ENCODE results near the gene CCNY.

GRCh38 chr10:35412003-35412723, 75.9 kb downstream of the CCNY start:
- TF ChIP-seq CTCF (conservative IDR thresholded peaks at IDR 0.05; ENCODE audit: low read length), result no peak
- no peak for TF ChIP-seq EZH2phosphoT487 (IDR thresholded peaks at IDR 0.05; ENCODE audit: borderline replicate concordance)

Data from Loucy (cell line).